ENCODE results near the gene LBP.

The LBP gene

GRCh38 chr20:38412877-38413577 lies 66.7 kb downstream of the LBP start:
- no peak for DNase-seq (ENCODE audit: extremely low spot score)
- ChIA-PET CTCF (no interaction called here), POLR2A (interaction anchor here (0.8 kb wide), 1 partner anchor 33 kb away, joined by 3 read pairs; no protein-coding TSS in a partner anchor)
- TF ChIP-seq TARDBP (IDR thresholded peaks at IDR 0.05) = no peak
- TF ChIP-seq, protein P1, sequence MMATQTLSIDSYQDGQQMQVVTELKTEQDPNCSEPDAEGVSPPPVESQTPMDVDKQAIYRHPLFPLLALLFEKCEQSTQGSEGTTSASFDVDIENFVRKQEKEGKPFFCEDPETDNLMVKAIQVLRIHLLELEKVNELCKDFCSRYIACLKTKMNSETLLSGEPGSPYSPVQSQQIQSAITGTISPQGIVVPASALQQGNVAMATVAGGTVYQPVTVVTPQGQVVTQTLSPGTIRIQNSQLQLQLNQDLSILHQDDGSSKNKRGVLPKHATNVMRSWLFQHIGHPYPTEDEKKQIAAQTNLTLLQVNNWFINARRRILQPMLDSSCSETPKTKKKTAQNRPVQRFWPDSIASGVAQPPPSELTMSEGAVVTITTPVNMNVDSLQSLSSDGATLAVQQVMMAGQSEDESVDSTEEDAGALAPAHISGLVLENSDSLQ (IDR thresholded peaks at IDR 0.05) = no peak
- TF ChIP-seq SP1 (IDR thresholded peaks at IDR 0.05) = no peak
- no peak for TF ChIP-seq L3MBTL2 (conservative IDR thresholded peaks at IDR 0.05)
- TF ChIP-seq ELF4 (IDR thresholded peaks at IDR 0.05) = no peak
- TF ChIP-seq ARNT (IDR thresholded peaks at IDR 0.05) = no peak
- TF ChIP-seq CTBP1 (IDR thresholded peaks at IDR 0.05; ENCODE audit: borderline replicate concordance) = no peak
- TF ChIP-seq SUZ12 (IDR thresholded peaks at IDR 0.05) = no peak
- TF ChIP-seq ZNF384 (IDR thresholded peaks at IDR 0.05) = no peak
- no peak for TF ChIP-seq FOXK2 (IDR thresholded peaks at IDR 0.05)
- no peak for TF ChIP-seq HDGF (IDR thresholded peaks at IDR 0.05; ENCODE audit: borderline replicate concordance)
- TF ChIP-seq FOXA1 (IDR thresholded peaks at IDR 0.05) = no peak
- no peak for TF ChIP-seq FOXM1 (IDR thresholded peaks at IDR 0.05; ENCODE audit: borderline replicate concordance)
- TF ChIP-seq BHLHE40 (IDR thresholded peaks at IDR 0.05; ENCODE audit: borderline replicate concordance) = no peak
- no peak for TF ChIP-seq NFRKB (IDR thresholded peaks at IDR 0.05)
- TF ChIP-seq LEF1 (IDR thresholded peaks at IDR 0.05; ENCODE audit: borderline replicate concordance) = no peak

GRCh38 chr20:38414769-38415450 lies 68.6 kb downstream of the LBP start:
- no peak for DNase-seq (ENCODE audit: extremely low spot score)
- CTCF ChIA-PET = interaction anchor here (0.6 kb wide), 1 partner anchor 18 kb away, joined by 3 read pairs; no protein-coding TSS in a partner anchor
- TF ChIP-seq SUZ12 (IDR thresholded peaks at IDR 0.05) (no peak), TARDBP (IDR thresholded peaks at IDR 0.05) (no peak)
- POLR2A ChIA-PET = interaction anchor here (0.8 kb wide), 1 partner anchor 9 kb away, joined by 3 read pairs; no protein-coding TSS in a partner anchor

DNA sequence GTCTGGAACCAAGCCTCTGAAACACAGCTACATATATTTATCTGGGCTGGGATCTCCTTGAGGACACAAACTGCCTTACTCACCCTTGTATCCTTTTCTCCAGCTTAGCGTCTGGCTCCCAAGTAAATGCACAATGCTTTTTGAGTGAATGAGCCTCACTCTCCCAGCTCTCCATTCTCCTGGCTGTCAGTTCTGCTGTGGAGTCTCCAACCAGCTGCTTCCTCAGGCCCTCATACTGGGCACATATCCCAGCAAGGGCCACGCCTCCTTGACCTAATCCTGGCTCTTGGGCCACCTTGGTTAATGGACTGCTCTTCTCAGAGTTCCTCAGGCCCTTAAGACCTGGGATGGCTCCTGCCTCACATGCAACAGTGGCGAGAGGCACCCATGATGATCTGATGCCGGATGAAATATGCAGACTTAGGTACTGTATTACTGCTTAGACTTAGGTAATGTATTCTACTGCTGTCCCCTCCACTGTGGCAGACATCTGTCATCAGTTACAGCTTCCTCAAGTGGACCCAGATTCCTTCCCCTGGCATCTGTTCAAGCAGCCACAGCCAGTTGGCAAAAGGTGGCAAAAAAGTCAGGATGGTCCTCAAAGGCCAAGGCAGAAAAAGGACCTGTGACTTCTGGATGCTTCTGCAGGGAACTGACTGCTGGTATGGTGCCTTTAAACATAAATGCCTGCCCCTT lies 72.4 kb downstream of the LBP start:
- DNase-seq (ENCODE audit: extremely low spot score) = no peak
- POLR2A ChIA-PET = interaction anchor here (0.6 to 1.8 kb wide), 3 partner anchors 15 to 54 kb away, joined by 3 to 12 read pairs (median 5); partner anchors contain the start of genes RALGAPB and SNHG17
- CTCF ChIA-PET = interaction anchor here (1.0 to 1.3 kb wide), 2 partner anchors 10 to 16 kb away, joined by 3 to 5 read pairs; partner anchors contain the start of gene SNHG17
- TF ChIP-seq FOXA1 (IDR thresholded peaks at IDR 0.05) (no peak), ARNT (IDR thresholded peaks at IDR 0.05) (no peak), NFRKB (IDR thresholded peaks at IDR 0.05) (no peak), L3MBTL2 (conservative IDR thresholded peaks at IDR 0.05) (no peak), BHLHE40 (IDR thresholded peaks at IDR 0.05; ENCODE audit: borderline replicate concordance) (no peak), HDGF (IDR thresholded peaks at IDR 0.05; ENCODE audit: borderline replicate concordance) (no peak), SP1 (IDR thresholded peaks at IDR 0.05) (no peak), TARDBP (IDR thresholded peaks at IDR 0.05) (no peak)

DNA sequence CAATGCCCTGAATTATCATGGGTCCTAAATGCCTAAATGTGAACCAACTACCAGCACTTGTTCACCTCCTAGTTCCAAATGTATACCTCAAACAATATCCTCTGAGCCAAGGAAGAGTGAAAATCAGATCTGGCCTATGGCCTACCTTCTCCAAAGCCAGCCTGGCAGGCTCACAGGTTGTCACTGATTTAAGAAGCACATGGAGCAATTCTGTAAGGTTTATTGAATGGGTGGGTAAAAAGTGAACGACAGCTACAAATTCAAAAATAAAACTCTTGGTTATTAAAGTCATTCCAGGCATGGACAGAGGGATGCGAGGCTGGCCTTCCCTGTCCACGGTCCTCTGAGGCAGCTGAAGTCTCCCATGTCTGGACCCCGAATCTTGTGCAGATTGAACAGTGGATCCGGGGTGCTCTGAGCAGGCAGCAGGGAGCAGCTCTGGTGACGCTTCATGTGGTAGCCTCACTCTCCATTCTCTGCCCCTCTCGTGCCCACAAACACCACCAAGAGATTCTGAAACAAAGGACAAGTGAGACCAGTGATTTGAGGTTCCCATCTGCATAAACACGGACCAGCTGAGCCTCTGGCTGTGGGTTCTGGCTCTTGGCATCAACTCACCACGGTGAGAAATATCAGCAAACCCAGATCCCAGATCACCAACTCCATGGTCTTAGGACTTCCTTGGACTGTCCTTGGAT lies 74.3 kb downstream of the LBP start:
- no peak for DNase-seq (ENCODE audit: extremely low spot score)
- POLR2A ChIA-PET = interaction anchor here (1.3 to 2.7 kb wide), 2 partner anchors 15 to 25 kb away, joined by 4 to 9 read pairs; partner anchors contain the start of gene SNHG17
- no peak for TF ChIP-seq ELF4 (IDR thresholded peaks at IDR 0.05)
- CTCF ChIA-PET = no interaction called here

DNA sequence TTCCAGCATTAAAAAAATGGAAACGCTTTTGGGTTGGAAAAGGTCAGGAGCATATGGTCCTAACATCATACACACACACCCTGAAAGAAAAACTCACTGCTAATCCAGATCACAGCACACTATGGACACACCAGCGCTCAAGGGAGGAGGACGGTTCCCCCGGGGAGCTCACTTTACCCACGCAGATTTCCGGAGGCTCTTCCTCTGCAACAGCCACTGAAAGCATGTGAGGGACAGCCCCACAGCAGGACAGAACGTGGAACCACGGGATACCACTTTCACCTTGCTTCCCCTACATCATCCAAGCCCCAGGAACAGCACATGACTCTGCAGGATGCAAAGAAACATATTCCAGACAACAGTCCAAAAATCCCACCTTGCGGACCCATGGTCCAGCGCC lies 75.6 kb downstream of the LBP start:
- no peak for DNase-seq (ENCODE audit: extremely low spot score)
- TF ChIP-seq, protein P1 (IDR thresholded peaks at IDR 0.05) = no peak
- TF ChIP-seq NFRKB (IDR thresholded peaks at IDR 0.05) = no peak
- TF ChIP-seq TARDBP (IDR thresholded peaks at IDR 0.05) = no peak
- no peak for TF ChIP-seq L3MBTL2 (conservative IDR thresholded peaks at IDR 0.05)
- TF ChIP-seq ARNT (IDR thresholded peaks at IDR 0.05) = no peak
- TF ChIP-seq BHLHE40 (IDR thresholded peaks at IDR 0.05; ENCODE audit: borderline replicate concordance) = no peak
- TF ChIP-seq FOXK2 (IDR thresholded peaks at IDR 0.05) = no peak
- no peak for TF ChIP-seq FOXA1 (IDR thresholded peaks at IDR 0.05)
- TF ChIP-seq SUZ12 (IDR thresholded peaks at IDR 0.05) = no peak
- TF ChIP-seq FOXM1 (IDR thresholded peaks at IDR 0.05; ENCODE audit: borderline replicate concordance) = no peak
- no peak for TF ChIP-seq ZNF384 (IDR thresholded peaks at IDR 0.05)
- no peak for TF ChIP-seq CTBP1 (IDR thresholded peaks at IDR 0.05; ENCODE audit: borderline replicate concordance)
- TF ChIP-seq ELF4 (IDR thresholded peaks at IDR 0.05) = no peak
- no peak for TF ChIP-seq HDGF (IDR thresholded peaks at IDR 0.05; ENCODE audit: borderline replicate concordance)
- TF ChIP-seq LEF1 (IDR thresholded peaks at IDR 0.05; ENCODE audit: borderline replicate concordance) = no peak
- TF ChIP-seq SP1 (IDR thresholded peaks at IDR 0.05) = no peak
- POLR2A ChIA-PET = interaction anchor here (2.7 kb wide), 1 partner anchor 13 kb away, joined by 9 read pairs; the partner anchor contains the start of gene SNHG17
- CTCF ChIA-PET = no interaction called here

DNA sequence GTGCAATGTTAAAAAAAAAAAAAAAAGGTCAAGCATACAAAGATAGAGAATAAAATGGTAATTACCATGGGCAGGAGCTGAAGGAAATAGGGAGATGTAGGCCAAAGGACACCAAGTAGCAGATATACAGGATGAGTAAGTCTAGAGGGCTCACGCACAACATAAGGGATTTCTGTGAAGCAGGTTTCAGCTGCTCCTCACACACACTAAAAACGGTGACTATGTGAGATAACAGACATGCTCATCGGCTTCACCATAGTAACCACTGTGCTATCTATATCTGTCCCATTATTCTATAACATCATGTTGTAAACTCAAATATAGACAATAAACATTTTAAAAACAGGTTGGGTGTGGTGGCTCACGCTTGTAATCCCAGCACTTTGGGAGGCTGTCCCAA lies 77.3 kb downstream of the LBP start:
- ChIA-PET POLR2A (interaction anchor here (2.6 kb wide), 1 partner anchor 11 kb away, joined by 25 read pairs; the partner anchor contains the start of gene SNHG17), CTCF (no interaction called here)
- no peak for DNase-seq (ENCODE audit: extremely low spot score)
- TF ChIP-seq TARDBP (IDR thresholded peaks at IDR 0.05) = no peak
- no peak for TF ChIP-seq FOXK2 (IDR thresholded peaks at IDR 0.05)
- no peak for TF ChIP-seq BHLHE40 (IDR thresholded peaks at IDR 0.05; ENCODE audit: borderline replicate concordance)
- no peak for TF ChIP-seq FOXM1 (IDR thresholded peaks at IDR 0.05; ENCODE audit: borderline replicate concordance)
- TF ChIP-seq CTBP1 (IDR thresholded peaks at IDR 0.05; ENCODE audit: borderline replicate concordance) = no peak
- TF ChIP-seq ARNT (IDR thresholded peaks at IDR 0.05) = no peak
- no peak for TF ChIP-seq SP1 (IDR thresholded peaks at IDR 0.05)
- no peak for TF ChIP-seq LEF1 (IDR thresholded peaks at IDR 0.05; ENCODE audit: borderline replicate concordance)
- no peak for TF ChIP-seq SUZ12 (IDR thresholded peaks at IDR 0.05)
- TF ChIP-seq, protein P1 (IDR thresholded peaks at IDR 0.05) = no peak
- TF ChIP-seq ELF4 (IDR thresholded peaks at IDR 0.05) = no peak
- TF ChIP-seq FOXA1 (IDR thresholded peaks at IDR 0.05) = no peak
- TF ChIP-seq HDGF (IDR thresholded peaks at IDR 0.05; ENCODE audit: borderline replicate concordance) = no peak
- TF ChIP-seq L3MBTL2 (conservative IDR thresholded peaks at IDR 0.05) = no peak
- no peak for TF ChIP-seq NFRKB (IDR thresholded peaks at IDR 0.05)
- no peak for TF ChIP-seq ZNF384 (IDR thresholded peaks at IDR 0.05)
